ENCODE results near the gene CDH4. TPM values are rescaled to one million over a fixed set of nuclear protein-coding genes. Genes with fewer than 3 reads are reported as not detected.

CDH4 gene
- total RNA-seq, 1 donor from 2014 or later, result not detected

DNA sequence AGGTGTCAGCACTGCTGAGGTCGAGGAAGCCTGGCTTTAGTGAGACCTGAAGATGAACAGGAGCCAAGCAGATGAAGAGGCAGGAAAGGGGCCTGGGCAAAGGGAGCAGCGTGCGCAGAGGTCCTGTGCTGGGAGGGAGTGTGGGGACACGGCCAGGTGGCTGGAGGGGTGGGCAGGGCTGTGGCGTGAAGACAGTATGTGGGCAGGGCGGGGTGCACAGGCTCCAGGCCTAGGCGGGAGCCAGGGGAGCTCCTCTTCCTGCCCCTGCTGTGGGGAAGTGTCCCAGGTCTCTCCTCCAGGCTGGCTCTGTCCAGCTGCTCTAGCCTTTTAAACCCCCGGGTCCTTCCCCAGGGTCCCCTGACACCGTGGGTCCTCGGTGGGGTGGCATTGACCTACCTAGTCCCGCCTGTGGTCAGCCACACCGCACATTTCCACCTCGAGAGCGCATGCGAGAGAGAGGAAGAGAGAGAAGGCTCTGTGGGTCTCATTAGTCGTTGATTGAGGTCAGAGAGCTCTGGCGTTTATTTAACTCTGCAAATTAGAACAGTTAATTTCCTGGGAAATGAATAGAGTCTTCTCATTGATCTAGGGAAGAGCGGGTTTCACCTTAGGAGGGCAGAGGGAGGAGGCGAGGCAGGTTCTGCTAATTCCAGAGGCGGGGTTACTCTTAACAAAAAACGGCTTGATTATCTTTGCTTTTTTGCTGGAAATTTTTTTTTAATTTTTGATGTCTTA is 68.8 kb downstream of the CDH4 start:
- Histone ChIP-seq H3K36me3 (no peaks in the 10 kb centered on the region), H3K4me1 (no peaks in the 10 kb centered on the region), H3K27ac (no peak overlapping the region), H3K27me3 (no peaks in the 10 kb centered on the region), H3K9me3 (no peaks in the 10 kb centered on the region), H3K4me3 (no peak overlapping the region)
- intact Hi-C loops (cut with DNase I), result no loop called here
- DNase-seq (ENCODE audit: low spot score in 2 of 2), result no peak
- TF ChIP-seq, protein P1, sequence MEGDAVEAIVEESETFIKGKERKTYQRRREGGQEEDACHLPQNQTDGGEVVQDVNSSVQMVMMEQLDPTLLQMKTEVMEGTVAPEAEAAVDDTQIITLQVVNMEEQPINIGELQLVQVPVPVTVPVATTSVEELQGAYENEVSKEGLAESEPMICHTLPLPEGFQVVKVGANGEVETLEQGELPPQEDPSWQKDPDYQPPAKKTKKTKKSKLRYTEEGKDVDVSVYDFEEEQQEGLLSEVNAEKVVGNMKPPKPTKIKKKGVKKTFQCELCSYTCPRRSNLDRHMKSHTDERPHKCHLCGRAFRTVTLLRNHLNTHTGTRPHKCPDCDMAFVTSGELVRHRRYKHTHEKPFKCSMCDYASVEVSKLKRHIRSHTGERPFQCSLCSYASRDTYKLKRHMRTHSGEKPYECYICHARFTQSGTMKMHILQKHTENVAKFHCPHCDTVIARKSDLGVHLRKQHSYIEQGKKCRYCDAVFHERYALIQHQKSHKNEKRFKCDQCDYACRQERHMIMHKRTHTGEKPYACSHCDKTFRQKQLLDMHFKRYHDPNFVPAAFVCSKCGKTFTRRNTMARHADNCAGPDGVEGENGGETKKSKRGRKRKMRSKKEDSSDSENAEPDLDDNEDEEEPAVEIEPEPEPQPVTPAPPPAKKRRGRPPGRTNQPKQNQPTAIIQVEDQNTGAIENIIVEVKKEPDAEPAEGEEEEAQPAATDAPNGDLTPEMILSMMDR (IDR thresholded peaks at IDR 0.05), result no peak

DNA sequence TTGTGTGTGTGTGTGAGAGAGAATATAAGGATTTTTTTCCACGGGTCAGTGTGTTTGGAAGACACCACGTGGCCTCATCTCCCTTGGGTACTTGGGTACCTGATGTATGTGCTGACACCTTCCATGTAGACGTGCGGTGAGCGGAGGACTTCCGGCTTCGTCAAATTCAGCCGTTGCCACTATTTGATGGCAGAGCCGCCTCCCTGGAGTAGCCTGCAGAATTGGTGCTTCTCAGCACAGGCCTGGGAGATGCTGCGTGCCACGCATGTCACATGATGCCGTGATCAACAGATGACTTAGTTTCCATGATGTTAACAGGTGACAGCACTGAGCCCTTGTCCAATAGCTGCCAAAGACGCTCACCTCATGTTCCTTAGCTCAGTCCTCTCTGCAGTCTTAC is 69.4 kb downstream of the CDH4 start:
- Histone ChIP-seq H3K27me3 (no peaks in the 10 kb centered on the region), H3K9me3 (no peaks in the 10 kb centered on the region), H3K4me1 (no peaks in the 10 kb centered on the region), H3K36me3 (no peaks in the 10 kb centered on the region), H3K4me3 (no peak overlapping the region), H3K27ac (no peak overlapping the region)
- TF ChIP-seq, protein P1 (IDR thresholded peaks at IDR 0.05), result no peak
- intact Hi-C loops (cut with DNase I), result no loop called here
- no peak for DNase-seq (ENCODE audit: low spot score in 2 of 2)

DNA sequence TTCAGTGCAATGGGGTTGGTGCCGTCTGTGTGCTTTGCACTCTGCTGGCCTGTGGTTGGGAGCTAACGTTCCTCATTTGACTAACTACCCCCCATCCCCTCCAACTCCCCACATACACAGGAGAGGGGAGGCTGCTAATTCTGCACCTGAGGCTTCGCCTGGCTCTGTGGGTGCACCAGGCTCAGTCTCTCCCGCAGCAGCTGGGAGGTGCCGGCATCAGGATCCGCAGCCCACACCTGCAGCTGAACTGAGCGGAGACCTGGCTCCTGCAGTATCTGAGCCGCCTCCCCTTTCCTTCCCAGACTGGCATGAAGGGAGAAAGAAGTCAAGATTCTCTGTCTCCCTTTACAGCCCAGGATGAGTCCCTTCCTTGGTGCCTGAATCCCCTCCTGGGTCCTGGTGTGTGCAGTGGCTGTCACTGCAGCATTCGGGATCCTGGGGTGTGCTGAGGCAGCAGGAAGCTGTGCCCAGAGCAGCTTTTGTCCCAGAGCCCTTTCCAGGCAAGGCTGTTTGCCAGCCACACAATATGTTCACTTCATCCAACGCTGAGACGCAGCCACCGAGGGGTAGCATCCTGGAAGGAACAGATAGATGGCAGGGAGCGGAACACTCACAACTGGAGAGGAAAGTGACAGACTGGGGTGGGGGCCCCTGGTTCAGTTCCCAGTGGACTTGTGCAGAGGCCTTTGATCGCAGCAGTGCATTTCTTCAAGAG is 70.2 kb downstream of the CDH4 start:
- intact Hi-C loops (cut with DNase I), result no loop called here
- H3K27me3 ChIP-seq, result no peaks in the 10 kb centered on the region
- DNase-seq (ENCODE audit: low spot score in 2 of 2), result no peak
- no peak overlapping the region for H3K27ac ChIP-seq
- H3K9me3 ChIP-seq, result no peaks in the 10 kb centered on the region
- no peaks in the 10 kb centered on the region for H3K36me3 ChIP-seq
- H3K4me3 ChIP-seq, result no peak overlapping the region
- no peaks in the 10 kb centered on the region for H3K4me1 ChIP-seq
- TF ChIP-seq, protein P1 (IDR thresholded peaks at IDR 0.05), result no peak

DNA sequence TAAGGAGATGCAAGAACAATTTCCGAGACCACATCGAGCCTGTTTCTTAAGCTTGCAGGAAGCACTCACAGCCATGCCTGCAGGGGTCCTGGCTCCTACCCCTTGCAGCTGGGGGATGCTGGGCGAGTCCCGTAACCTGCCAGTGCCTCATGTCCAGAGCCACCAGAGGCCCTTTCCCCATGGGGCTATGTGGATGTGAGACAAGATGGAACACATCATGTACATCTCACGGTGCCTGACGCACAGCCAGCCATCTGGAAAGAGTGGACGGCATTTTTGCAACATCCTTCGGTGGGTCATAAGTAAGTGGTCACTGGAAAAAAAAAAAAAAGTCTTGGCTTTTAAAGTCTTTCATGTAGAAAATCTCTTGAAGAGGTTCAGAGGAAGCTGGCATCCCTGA is 72.8 kb downstream of the CDH4 start:
- TF ChIP-seq, protein P1 (IDR thresholded peaks at IDR 0.05), result no peak
- intact Hi-C loops (cut with DNase I), result no loop called here
- H3K36me3 ChIP-seq, result no peaks in the 10 kb centered on the region
- no peak overlapping the region for H3K27ac ChIP-seq
- no peaks in the 10 kb centered on the region for H3K4me1 ChIP-seq
- H3K9me3 ChIP-seq, result no peaks in the 10 kb centered on the region
- no peak overlapping the region for H3K4me3 ChIP-seq
- no peak for DNase-seq (ENCODE audit: low spot score in 2 of 2)
- no peaks in the 10 kb centered on the region for H3K27me3 ChIP-seq

DNA sequence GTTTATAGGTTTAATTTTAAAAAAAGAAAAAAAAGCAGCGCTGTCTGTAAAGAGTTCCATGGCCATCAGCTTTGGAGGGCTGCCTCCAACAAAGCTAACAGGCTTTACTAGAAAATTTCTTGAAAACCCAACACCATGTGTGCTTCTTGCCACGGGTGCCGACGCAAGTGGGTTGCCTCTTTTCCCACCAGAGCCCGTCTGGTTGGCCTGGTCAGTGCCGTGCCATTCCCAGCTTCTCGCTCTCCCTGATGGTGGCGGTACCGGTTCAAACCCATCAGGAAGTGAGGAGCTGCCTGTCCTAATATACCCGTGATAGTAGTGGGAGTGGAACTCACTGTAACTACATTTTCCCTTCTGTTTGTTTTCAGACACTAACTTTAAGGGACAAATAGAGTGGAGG is 73.7 kb downstream of the CDH4 start:
- TF ChIP-seq, protein P1 (IDR thresholded peaks at IDR 0.05), result no peak
- no peaks in the 10 kb centered on the region for H3K36me3 ChIP-seq
- intact Hi-C loops (cut with DNase I), result no loop called here
- no peaks in the 10 kb centered on the region for H3K9me3 ChIP-seq
- H3K27ac ChIP-seq, result no peak overlapping the region
- H3K4me3 ChIP-seq, result no peak overlapping the region
- no peaks in the 10 kb centered on the region for H3K4me1 ChIP-seq
- no peak for DNase-seq (ENCODE audit: low spot score in 2 of 2)
- H3K27me3 ChIP-seq, result no peaks in the 10 kb centered on the region
